ENCODE measurements around the gene SLC6A2.
"Not testable (repeated sequence)": the region's sequence is repeated elsewhere in the genome, so short reads cannot be mapped to it uniquely, and the experiment has no call there.

The SLC6A2 gene

GRCh38 chr16:55725055-55725777 lies 69.4 kb downstream of the SLC6A2 start:
- DNase-seq = no peak

DNA sequence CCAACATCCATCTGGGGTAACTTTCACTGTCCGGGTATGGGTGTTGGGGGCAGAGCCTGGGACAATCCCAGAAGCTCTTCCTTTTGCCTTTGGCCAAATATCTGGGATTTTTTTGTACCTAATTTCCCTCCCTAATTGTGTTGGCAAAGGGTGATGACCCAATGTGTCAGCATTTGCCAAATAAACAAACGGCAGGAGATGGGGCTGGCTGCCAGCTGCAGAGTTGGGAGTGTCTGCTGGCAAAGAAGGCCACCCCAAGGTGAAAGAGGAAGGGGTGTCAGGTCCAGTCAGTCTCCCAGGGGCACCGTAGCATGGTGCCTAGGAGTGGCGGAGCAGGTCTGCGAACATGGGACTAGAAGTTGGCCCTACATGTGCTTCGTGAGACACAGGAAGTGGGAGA lies 73.0 kb downstream of the SLC6A2 start:
- DNase-seq = no peak

- no peak for DNase-seq
Observed at GRCh38 chr16:55730115-55730514, 74.3 kb downstream of the SLC6A2 start.

DNA sequence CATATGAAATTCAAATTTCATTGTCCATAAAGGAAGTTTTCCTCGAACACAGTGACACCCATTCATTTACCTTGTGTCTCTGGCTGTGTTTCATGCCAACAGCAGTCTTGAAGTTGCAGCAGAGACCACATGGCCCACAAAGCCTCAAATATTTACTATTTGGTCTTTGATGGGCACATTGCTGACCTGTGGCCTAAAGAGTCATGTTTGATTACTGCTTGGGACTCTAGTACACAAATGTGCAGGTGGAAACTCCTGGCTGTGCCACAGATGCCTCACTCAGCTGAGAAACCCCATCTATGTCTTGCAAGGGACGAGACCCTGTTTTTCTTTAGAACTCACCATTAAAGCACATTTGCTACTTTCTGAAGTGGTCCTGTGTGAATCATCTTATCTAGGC lies 76.7 kb downstream of the SLC6A2 start:
- no peak for DNase-seq

DNA sequence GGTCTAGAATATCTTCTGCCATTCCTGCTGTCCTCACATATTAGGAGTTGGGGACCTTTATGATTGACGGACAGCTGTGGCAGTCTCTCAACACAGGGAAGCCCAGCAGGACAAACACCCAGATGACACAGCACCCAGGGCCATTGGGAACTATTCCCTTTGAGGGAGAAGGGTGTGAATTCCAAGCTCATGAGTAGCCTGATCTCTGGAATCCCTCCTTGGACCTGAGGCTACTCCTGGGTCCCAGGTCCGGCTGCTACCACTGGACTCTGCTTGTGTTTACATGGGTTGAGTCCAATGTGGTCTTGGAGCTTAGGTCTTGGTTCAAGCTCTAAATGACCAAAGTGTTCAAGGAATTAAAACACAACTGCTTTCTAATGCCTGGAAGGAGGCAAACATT lies 78.9 kb downstream of the SLC6A2 start:
- DNase-seq = no peak

DNA sequence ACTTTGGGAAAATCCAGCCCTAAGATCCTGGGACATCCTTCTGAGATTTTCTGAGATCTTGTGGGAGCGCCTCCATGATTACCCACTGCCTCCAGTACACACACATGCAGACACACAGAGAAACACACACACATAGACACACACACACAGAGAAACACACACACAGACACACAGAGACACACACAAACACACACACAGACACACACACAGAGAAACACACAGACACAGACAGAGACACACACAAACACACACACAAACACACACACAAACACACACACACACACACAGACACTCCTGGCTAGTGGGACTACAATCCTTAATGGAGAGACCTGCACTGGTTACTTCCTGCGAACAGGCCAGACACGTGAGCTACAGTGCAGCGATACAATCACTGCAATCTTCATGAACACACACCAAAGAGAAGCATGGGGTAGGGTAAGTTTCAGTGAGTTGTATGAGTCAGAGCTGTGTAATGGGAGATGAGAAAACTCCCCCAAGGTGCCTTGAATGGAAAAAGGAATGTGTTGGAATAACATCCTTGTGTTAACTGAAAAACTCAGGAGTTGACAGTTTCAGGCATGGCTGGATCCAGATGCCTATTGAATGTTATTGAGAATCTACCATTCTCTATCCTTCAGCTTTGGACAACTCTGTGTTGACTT lies 79.5 kb downstream of the SLC6A2 start:
- no peak for DNase-seq

DNA sequence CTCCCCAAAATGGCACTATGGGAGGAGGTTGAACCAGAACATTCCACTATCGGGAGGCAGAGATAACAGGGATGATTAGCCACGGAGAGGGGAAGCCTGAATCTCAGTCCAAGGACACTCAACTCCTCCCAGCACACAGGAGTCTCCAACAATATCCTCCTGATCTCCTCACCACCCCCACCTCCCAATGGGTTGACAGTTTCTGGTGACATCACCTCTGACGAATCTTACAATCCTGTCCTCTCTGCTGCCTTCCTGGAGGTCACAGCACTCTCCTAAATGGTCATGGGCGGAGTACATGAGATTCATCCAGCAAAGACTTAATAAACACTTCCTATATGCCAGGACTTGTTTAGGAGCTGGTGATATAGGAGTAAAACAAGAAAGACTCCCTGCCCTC lies 80.9 kb downstream of the SLC6A2 start:
- no peak for DNase-seq

GRCh38 chr16:55737318-55737717 lies 81.5 kb downstream of the SLC6A2 start:
- DNase-seq = no peak

DNA sequence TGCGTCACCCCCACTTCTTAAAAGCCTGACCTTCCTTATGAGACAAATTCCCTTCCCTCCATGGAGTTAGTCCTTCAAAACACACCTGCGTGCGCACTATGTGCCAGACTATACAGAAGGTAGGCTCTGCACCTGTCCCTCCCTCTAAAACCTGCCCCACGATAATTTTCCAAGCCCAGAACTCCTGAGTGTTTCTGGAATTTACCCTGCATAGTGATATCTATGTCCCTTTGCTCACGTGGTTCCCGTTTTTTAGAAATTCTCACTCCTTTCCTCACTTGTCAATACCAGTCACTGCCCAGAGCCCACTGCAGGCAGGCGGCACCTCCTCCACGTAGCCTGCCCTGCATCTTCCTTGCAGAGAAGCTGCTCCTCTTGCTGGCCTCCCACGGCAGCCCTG lies 82.2 kb downstream of the SLC6A2 start:
- DNase-seq = no peak

GRCh38 chr16:55746081-55746480 lies 90.3 kb downstream of the SLC6A2 start:
- no peak for DNase-seq

GRCh38 chr16:55747785-55748184 lies 92.0 kb downstream of the SLC6A2 start:
- DNase-seq = no peak

- not testable (repeated sequence) for DNase-seq
Observed at GRCh38 chr16:55752465-55753144, 96.8 kb downstream of the SLC6A2 start.

DNA sequence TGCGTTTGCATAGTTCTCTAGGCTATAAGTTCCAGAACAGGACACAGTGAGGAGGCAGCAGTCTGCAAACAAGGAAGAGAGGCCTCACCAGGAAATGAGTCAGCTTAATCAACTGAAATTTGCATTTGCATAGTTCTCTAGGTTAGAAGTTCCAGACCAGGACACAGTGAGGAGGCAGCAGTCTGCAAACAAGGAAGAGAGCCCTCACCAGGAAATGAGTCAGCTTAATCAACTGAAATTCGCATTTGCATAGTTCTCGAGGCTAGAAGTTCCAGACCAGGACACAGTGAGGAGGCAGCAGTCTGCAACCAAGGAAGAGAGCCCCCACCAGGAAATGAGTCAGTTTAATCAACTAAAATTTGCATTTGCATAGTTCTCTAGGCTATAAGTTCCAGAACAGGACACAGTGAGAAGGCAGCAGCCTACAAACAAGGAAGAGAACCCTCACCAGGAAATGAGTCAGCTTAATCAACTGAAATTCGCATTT lies 97.4 kb downstream of the SLC6A2 start:
- peak; percentile 31 to 36 for DNase-seq
